ENCODE data around the gene MTF2.

MTF2 gene

DNA sequence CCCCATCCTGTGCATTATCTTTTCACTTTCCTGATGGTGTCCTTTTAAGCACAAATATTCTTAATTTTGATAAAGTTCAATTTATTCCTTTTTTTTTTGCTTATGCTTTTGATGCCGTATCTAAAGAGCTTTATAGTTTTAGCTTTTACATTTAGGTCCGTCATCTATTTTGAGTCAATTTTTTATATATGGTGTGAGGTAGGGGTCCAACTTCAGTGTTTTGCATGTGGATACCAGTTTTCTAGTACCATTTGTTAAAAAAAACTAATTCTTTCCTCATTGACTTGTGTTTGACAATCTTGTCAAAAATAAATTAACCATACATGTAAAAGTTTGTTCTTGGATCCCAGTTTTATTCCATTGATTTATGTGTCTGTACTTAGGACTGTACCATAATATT, 4.9 kb downstream of the MTF2 start:
- no peak for DNase-seq

DNA sequence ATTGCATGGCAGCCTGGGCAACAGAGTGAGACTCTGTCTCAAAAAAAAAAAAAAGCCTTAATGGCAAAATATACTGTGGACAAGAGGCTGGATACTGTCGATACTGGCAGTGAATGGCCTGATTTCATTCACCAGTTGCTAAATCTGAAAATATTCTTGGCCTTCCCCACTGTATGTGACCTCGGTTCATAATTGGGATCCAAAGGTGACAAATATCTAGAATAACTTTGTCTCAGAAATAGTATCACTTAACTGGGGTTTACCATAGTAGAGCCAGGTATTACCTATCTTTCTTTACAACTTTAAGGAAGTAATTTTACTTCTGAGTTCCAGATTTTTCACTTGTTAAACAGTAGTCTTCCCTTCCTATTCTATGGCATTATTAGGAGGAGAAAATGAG, 8.4 kb downstream of the MTF2 start:
- DNase-seq = no peak

DNA sequence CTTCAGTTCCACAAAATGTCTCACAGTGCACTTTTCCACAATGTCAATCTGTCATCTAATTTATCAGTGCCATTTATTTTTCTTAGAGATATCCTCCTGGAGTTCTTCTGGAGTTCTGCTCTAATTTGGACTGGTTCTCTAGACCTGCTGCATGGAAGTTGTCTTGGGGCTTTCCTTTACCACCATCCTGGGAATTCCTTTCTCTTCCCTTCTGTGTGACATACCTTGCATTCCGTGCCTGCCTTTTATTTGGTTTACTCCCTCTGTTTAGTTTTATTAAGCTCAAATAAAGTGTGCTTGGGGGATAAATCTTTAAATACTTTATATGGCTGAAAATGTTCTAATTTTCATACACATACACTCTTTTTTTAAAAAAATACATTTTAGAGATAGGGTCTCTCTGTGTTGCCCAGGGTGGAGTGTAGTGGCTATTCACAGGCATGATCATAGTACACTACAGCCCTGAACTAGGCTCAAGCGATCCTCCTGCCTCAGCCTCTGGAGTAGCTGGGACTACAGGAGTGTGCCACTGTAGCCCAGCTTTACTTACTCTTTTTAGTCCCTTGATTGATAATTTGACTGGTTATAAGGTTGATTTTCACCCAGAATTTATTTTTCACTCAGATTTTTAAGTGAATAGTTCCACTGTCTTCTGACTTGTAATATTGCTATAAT, 14.4 kb downstream of the MTF2 start:
- no peak for DNase-seq

DNA sequence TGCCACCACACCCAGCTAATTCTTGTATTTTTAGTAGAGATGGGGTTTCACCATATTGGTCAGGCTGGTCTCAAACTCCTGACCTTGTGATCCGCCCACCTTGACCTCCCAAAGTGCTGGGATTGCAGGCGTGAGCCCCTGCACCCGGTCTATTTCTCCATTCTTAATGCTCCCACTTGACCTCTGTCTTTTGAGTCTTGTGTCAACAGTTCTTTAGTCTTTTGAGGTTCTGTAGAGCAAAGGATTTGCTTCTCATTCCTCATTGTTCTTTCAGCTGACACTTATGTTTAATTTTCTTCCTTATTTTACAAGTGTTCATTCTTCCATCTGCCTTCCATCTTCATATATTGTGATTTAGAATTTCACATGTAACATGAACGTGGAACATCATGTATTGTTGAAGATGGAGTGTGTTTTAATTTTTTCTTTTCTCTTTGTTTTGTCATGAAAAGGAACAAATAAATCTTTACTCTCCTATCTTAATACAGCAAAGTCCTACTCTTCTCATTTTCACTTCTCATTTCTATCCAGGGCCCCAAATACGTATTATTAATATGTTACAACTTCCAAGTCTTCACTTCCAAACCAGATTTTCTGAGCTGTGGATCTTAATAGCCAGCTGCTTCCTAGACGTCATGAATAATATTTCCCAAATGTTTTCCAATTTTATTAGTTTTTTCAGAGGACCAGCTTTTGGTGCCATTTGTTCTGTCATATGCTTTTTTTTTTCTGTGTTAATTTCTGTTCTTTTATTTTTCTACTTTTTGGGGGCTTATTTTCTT, 16.9 kb downstream of the MTF2 start:
- no peak for DNase-seq

GRCh38 chr1:93102142-93102541, 23.1 kb downstream of the MTF2 start:
- DNase-seq = no peak

GRCh38 chr1:93106226-93106625, 27.1 kb downstream of the MTF2 start:
- DNase-seq = no peak

- no peak for DNase-seq
Observed at GRCh38 chr1:93107395-93107794, 28.3 kb downstream of the MTF2 start.

DNA sequence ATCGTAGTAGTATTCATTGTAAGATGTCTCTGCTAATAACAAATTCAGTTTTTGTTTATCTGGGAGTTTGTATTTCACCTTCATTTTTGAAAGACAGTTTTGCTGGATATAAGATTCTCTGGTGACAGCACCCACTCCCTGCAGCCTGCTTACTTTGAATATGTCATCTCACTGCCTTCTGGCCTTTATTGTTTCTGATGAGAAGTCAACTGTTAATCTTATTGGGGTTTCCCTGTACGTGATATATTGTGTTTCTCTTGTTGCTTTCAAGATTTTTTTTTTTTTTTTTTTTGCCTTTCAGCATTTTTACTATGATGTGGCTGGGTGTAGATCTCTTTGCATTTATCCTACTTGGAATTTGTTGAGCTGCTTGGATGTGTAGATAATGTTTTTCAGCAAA, 29.3 kb downstream of the MTF2 start:
- no peak for DNase-seq

GRCh38 chr1:93109578-93109977, 30.5 kb downstream of the MTF2 start:
- DNase-seq = no peak

- no peak for DNase-seq
Observed at GRCh38 chr1:93111065-93111464, 32.0 kb downstream of the MTF2 start.

GRCh38 chr1:93111561-93111960, 32.5 kb downstream of the MTF2 start:
- DNase-seq = no peak

- no peak for DNase-seq
Observed at GRCh38 chr1:93113127-93113526, 34.0 kb downstream of the MTF2 start.

DNA sequence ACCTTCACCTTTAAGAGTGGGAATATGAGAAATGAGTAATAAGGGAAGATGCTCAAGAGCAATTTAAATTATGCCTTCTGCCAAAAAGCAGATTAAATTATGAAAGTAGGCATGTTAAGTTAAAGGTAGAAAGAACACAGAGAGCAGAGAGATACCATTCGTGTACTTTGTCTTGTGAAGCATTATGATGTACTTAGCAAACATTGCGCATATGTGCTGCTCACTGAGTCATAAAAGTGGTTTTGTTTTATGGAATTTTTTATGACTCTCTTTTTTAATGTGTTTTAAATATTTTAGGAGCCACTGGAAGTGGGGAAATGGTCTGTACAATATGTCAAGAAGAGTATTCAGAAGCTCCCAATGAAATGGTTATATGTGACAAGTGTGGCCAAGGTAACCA, 35.3 kb downstream of the MTF2 start:
- DNase-seq = no peak

GRCh38 chr1:93120614-93121013, 41.5 kb downstream of the MTF2 start:
- no peak for DNase-seq

DNA sequence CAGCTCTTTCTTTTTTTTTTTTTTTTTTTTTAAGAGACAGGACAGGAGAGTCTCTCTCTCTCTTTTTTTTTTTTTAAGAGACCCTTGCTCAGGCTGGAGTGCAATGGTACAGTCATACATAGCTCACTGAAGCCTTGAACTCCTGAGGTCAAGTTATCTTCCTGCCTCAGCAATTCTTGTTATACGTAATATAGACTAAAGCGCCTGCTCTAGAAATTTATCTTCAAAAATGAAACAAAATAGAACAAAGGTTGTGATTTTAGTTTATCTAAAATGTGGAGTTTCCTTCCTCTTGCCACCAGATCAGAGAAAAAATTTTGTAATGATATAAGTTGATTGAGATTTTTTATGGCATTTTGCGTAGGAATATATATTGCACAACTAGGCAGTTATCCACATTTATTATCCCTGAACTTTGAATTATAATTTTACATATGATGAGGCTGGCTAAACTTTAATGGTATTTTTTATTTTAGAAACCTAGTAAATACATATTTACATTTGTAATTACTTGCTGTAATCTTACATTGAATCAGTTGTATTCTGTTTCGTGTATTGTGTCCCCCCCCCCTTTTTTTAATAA, 44.2 kb downstream of the MTF2 start:
- DNase-seq = no peak

GRCh38 chr1:93124556-93125355, 45.7 kb downstream of the MTF2 start:
- DNase-seq = no peak

- DNase-seq = no peak
Observed at GRCh38 chr1:93129507-93130099, 50.5 kb downstream of the MTF2 start.

GRCh38 chr1:93132638-93133037, 53.6 kb downstream of the MTF2 start:
- no peak for DNase-seq

DNA sequence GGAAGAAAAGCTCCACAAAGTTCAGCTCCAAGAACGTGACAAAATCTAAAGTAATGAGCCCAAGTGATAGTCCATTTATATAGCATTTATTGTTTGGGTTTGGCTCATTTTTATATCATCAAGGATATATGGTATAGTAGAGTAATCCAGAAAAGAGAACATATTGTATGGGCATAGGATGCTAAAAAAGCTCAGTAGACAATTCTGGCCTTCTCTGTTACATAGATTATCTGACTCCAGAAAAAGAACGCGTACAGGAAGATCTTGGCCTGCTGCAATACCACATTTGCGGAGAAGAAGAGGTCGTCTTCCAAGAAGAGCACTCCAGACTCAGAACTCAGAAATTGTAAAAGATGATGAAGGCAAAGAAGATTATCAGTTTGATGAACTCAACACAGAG, 57.4 kb downstream of the MTF2 start:
- no peak for DNase-seq

- no peak for DNase-seq
Observed at GRCh38 chr1:93137604-93138292, 58.7 kb downstream of the MTF2 start.

GRCh38 chr1:93140106-93140505, 61.0 kb downstream of the MTF2 start:
- no peak for DNase-seq

DNA sequence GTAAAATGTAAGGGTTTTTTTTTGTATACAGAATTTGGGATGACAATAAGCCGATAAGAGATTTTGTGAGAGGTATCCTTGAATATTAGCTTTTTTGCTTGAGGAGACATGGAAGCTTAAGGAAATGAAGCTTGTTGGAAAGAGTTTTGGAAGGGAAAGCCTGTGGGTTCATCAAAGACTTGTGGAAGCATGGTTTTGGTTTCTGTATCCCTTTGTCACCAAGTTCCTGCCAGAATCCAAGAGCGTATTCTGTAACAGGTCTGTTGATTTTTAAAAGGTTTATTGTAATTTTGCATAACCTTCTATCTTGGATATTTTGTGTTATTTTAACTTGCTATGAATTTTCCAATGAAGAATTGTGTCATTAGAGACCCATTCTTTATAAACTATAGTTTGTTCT, 63.1 kb downstream of the MTF2 start:
- no peak for DNase-seq
